Measurements from ENCODE around the gene HSPA9. TPM values are rescaled to one million over a fixed set of nuclear protein-coding genes. Genes with fewer than 3 reads are reported as not detected.

Gene HSPA9
- total and polyA plus RNA-seq, 9 of the 15 experiments (the other 6 are each of a cell fraction or from before 2014, with no cell fraction given) = 195 to 583 (median 514) TPM

DNA sequence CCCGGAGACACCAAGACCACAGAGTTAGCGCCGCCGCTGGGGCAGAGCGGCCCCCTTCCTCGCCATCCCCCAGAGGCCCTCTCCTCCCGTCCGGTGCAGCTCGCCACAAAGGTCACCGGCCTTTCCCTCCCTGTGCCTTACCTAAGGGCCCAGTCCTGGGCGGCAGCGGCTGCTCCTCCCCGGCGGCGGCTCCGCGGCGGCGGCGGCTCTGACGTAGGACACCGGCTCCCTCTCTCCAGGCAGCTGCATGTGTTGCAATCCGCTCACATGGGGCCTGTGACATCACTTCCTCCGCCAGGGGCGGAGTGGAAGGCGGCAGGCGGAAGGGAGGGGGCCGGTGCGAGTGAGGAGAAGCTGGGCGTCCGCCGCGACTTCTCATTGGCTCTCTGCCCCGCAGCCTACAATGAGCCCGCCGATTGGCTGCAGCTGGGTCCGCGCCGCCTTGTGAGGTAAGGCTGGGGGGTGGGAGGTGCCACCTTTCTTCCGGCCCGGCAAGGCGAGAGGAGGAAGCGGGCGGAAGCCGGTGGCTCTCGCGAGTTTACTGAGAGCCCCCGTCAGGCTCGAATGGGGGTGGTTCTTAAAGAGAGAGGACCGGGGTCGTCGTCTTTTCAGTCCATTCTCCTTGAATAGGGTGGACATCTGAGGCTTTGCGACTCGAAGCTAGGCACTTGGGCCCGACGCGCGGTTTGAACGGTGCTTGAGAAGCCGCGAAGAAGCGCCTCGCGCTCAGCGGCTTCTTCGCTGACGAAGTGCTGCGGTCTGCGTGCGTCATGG lies 32.1 kb downstream of the HSPA9 start, which contains the start of gene ETF1 (continued):
- peak; percentile 89 for TF ChIP-seq ARHGAP35 (IDR thresholded peaks at IDR 0.05; ENCODE audit: partially characterized antibody)
- TF ChIP-seq RBBP5 (IDR thresholded peaks at IDR 0.05; ENCODE audit: borderline replicate concordance, insufficient read depth, low read length, poor library complexity, severe bottlenecking) = peak; percentile 82
- TF ChIP-seq HNRNPK (IDR thresholded peaks at IDR 0.05; ENCODE audit: low read depth, low read length, poor library complexity, severe bottlenecking) = no peak
- TF ChIP-seq, protein P1, sequence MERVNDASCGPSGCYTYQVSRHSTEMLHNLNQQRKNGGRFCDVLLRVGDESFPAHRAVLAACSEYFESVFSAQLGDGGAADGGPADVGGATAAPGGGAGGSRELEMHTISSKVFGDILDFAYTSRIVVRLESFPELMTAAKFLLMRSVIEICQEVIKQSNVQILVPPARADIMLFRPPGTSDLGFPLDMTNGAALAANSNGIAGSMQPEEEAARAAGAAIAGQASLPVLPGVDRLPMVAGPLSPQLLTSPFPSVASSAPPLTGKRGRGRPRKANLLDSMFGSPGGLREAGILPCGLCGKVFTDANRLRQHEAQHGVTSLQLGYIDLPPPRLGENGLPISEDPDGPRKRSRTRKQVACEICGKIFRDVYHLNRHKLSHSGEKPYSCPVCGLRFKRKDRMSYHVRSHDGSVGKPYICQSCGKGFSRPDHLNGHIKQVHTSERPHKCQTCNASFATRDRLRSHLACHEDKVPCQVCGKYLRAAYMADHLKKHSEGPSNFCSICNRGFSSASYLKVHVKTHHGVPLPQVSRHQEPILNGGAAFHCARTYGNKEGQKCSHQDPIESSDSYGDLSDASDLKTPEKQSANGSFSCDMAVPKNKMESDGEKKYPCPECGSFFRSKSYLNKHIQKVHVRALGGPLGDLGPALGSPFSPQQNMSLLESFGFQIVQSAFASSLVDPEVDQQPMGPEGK (CRISPR knock-in tag; IDR thresholded peaks at IDR 0.05; ENCODE audit: borderline replicate concordance) = no peak
- TF ChIP-seq SMARCA4 (IDR thresholded peaks at IDR 0.05) = no peak
- TF ChIP-seq ZNF766 (CRISPR knock-in tag; conservative IDR thresholded peaks at IDR 0.05) = 0 out of 2 replicates have a peak, but pooled peaks have one; percentile 20
- TF ChIP-seq, protein P2, sequence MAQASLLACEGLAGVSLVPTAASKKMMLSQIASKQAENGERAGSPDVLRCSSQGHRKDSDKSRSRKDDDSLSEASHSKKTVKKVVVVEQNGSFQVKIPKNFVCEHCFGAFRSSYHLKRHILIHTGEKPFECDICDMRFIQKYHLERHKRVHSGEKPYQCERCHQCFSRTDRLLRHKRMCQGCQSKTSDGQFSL (CRISPR knock-in tag; IDR thresholded peaks at IDR 0.05) = peak; percentile 96
- TF ChIP-seq, protein P2 (tag; IDR thresholded peaks at IDR 0.05) = peak in 1 of 2 experiments; percentile 95; a peak in 2 of 4 replicates
- TF ChIP-seq, protein P3, sequence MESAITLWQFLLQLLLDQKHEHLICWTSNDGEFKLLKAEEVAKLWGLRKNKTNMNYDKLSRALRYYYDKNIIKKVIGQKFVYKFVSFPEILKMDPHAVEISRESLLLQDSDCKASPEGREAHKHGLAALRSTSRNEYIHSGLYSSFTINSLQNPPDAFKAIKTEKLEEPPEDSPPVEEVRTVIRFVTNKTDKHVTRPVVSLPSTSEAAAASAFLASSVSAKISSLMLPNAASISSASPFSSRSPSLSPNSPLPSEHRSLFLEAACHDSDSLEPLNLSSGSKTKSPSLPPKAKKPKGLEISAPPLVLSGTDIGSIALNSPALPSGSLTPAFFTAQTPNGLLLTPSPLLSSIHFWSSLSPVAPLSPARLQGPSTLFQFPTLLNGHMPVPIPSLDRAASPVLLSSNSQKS (CRISPR knock-in tag; IDR thresholded peaks at IDR 0.05) = no peak
- TF ChIP-seq PCBP2 (IDR thresholded peaks at IDR 0.05; ENCODE audit: low read depth, low read length, poor library complexity, severe bottlenecking) = no peak
- TF ChIP-seq BHLHE40 (IDR thresholded peaks at IDR 0.05; ENCODE audit: low read length) = peak; percentile 5; the same call in 1 of the 2 replicates
- TF ChIP-seq, protein P4, sequence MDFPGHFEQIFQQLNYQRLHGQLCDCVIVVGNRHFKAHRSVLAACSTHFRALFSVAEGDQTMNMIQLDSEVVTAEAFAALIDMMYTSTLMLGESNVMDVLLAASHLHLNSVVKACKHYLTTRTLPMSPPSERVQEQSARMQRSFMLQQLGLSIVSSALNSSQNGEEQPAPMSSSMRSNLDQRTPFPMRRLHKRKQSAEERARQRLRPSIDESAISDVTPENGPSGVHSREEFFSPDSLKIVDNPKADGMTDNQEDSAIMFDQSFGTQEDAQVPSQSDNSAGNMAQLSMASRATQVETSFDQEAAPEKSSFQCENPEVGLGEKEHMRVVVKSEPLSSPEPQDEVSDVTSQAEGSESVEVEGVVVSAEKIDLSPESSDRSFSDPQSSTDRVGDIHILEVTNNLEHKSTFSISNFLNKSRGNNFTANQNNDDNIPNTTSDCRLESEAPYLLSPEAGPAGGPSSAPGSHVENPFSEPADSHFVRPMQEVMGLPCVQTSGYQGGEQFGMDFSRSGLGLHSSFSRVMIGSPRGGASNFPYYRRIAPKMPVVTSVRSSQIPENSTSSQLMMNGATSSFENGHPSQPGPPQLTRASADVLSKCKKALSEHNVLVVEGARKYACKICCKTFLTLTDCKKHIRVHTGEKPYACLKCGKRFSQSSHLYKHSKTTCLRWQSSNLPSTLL (IDR thresholded peaks at IDR 0.05) = no peak
- TF ChIP-seq, protein P5, sequence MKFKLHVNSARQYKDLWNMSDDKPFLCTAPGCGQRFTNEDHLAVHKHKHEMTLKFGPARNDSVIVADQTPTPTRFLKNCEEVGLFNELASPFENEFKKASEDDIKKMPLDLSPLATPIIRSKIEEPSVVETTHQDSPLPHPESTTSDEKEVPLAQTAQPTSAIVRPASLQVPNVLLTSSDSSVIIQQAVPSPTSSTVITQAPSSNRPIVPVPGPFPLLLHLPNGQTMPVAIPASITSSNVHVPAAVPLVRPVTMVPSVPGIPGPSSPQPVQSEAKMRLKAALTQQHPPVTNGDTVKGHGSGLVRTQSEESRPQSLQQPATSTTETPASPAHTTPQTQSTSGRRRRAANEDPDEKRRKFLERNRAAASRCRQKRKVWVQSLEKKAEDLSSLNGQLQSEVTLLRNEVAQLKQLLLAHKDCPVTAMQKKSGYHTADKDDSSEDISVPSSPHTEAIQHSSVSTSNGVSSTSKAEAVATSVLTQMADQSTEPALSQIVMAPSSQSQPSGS (CRISPR knock-in tag; IDR thresholded peaks at IDR 0.05) = peak; percentile 66

Data from K562 (cell line).